Adrenal gland (tissue), 5 donors: ENCODE results near the gene ZNF831.

ENCODE experiments used
- POLR2A ChIP-seq, 2 donors: fragments of 450-650 bp; IDR thresholded peaks; one replicate each; pipeline ENCODE4 v1.6.1; 2017; ENCODE audit warnings: antibody characterized with exemption in 2 of 2, mild to moderate bottlenecking in 2 of 2, moderate library complexity in 1 of 2
- TF ChIP-seq, protein P1 (sequence below), 6 experiments: fragments of 450-650 bp in 4 of 6; fragments of 200-600 bp in 2 of 6; sonication (generic) in 1 of 6; IDR thresholded peaks; 1 replicate in 5 of 6; 2 replicates in 1 of 6; pipeline versions ENCODE4 v1.5.1 to v1.8.0; 2016 to 2021; ENCODE audit warnings: antibody characterized with exemption in 6 of 6, mild to moderate bottlenecking in 2 of 6, moderate library complexity in 1 of 6
- donor health status: DM: no; HTN: no; CAD: no.

DNA sequence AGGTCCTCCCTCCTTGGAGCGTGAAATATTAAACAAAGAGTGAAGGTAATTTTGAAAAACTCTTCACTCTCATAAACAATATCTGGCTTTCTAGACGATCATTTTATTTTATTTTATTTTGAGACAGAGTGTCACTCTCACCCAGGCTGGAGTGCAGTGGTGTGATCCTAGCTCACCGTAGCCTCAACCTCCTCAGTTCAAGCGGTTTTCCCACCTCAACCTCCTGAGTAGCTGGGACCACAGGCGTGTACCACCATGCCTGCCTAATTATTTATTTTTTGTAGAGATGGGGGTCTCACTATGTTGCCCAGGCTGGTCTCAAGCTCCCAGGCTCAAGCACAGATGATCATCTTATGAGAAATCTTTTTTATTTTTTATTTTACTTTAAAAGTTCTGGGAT is 16.4 kb downstream of the ZNF831 start:
- TF ChIP-seq, protein P1, sequence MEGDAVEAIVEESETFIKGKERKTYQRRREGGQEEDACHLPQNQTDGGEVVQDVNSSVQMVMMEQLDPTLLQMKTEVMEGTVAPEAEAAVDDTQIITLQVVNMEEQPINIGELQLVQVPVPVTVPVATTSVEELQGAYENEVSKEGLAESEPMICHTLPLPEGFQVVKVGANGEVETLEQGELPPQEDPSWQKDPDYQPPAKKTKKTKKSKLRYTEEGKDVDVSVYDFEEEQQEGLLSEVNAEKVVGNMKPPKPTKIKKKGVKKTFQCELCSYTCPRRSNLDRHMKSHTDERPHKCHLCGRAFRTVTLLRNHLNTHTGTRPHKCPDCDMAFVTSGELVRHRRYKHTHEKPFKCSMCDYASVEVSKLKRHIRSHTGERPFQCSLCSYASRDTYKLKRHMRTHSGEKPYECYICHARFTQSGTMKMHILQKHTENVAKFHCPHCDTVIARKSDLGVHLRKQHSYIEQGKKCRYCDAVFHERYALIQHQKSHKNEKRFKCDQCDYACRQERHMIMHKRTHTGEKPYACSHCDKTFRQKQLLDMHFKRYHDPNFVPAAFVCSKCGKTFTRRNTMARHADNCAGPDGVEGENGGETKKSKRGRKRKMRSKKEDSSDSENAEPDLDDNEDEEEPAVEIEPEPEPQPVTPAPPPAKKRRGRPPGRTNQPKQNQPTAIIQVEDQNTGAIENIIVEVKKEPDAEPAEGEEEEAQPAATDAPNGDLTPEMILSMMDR (IDR thresholded peaks at IDR 0.05), result no peak
- no peak for TF ChIP-seq POLR2A (IDR thresholded peaks at IDR 0.05)
